Ectodermal cell (in vitro differentiated cells): ENCODE results near the gene VWA5B2.

Source experiments
- H3K27ac ChIP-seq: 2 replicates; pipeline ENCODE4 v1.7.0; 2013; ENCODE audit warnings: mild to moderate bottlenecking, low read depth, low read length; ENCODE audit not compliant: insufficient read depth, poor library complexity, severe bottlenecking
- H3K27me3 ChIP-seq: 2 replicates; pipeline ENCODE4 v1.7.0; 2013; ENCODE audit warnings: mild to moderate bottlenecking, low read length; ENCODE audit not compliant: insufficient read depth, control insufficient read depth, poor library complexity, severe bottlenecking
- H3K36me3 ChIP-seq: one replicate; pipeline ENCODE4 v1.7.0; 2013; ENCODE audit warnings: low read length; ENCODE audit not compliant: control insufficient read depth, insufficient read depth
- H3K4me1 ChIP-seq: one replicate; pipeline ENCODE4 v1.7.0; 2013; ENCODE audit warnings: low read length; ENCODE audit not compliant: control insufficient read depth, insufficient read depth
- H3K4me3 ChIP-seq: 2 replicates; pipeline ENCODE4 v1.7.0; 2013; ENCODE audit warnings: low read depth, low read length, control low read depth; ENCODE audit not compliant: insufficient read depth
- H3K9me3 ChIP-seq: 2 replicates; pipeline ENCODE4 v1.7.0; 2013; ENCODE audit warnings: mild to moderate bottlenecking, low read length, moderate library complexity; ENCODE audit not compliant: control insufficient read depth
- WGBS, 2 experiments: methylation state at CpG; one replicate each; pipeline ENCODE4 v1.1.7; 2013; ENCODE audit warnings: missing lambda C conversion rate in 2 of 2; 5-methylcytosine and 5-hydroxymethylcytosine counted together

The VWA5B2 gene

GRCh38 chr3:184234224-184234623 lies 4.8 kb downstream of the VWA5B2 start:
- H3K36me3 ChIP-seq: no peaks in the 10 kb centered on the region
- 58 to 65% methylated on average over 4 of the region's 4 CpGs for WGBS, 2 experiments
- H3K9me3 ChIP-seq: no peaks in the 10 kb centered on the region
- peaks cover 60% of the 10 kb centered on the region for H3K27me3 ChIP-seq
- H3K4me1 ChIP-seq: peaks cover 7% of the 10 kb centered on the region
- no peak overlapping the region for H3K4me3 ChIP-seq
- H3K27ac ChIP-seq: no peak overlapping the region

GRCh38 chr3:184234671-184235380 lies 5.4 kb downstream of the VWA5B2 start:
- H3K9me3 ChIP-seq: no peaks in the 10 kb centered on the region
- peaks cover 54% of the 10 kb centered on the region for H3K27me3 ChIP-seq
- H3K27ac ChIP-seq: no peak overlapping the region
- 90 to 91% methylated on average over 19 of the region's 19 CpGs for WGBS, 2 experiments
- no peaks in the 10 kb centered on the region for H3K36me3 ChIP-seq
- peaks cover 3% of the 10 kb centered on the region for H3K4me1 ChIP-seq
- no peak overlapping the region for H3K4me3 ChIP-seq

- WGBS, 2 experiments: 89 to 92% methylated on average over 4 of the region's 4 CpGs
- Histone ChIP-seq H3K27ac (no peak overlapping the region), H3K9me3 (no peaks in the 10 kb centered on the region), H3K36me3 (no peaks in the 10 kb centered on the region), H3K4me3 (no peak overlapping the region), H3K4me1 (no peaks in the 10 kb centered on the region), H3K27me3 (peaks cover 47% of the 10 kb centered on the region)
These were observed 6.1 kb downstream of the VWA5B2 start for GRCh38 chr3:184235381-184236032.

GRCh38 chr3:184236033-184236410 lies 6.6 kb downstream of the VWA5B2 start:
- Histone ChIP-seq H3K36me3 (no peaks in the 10 kb centered on the region), H3K4me1 (no peaks in the 10 kb centered on the region), H3K27me3 (peaks cover 42% of the 10 kb centered on the region), H3K4me3 (no peak overlapping the region), H3K9me3 (no peaks in the 10 kb centered on the region), H3K27ac (no peak overlapping the region)
- WGBS, 2 experiments: 44 to 47% methylated on average over 14 of the region's 14 CpGs

- Histone ChIP-seq H3K9me3 (no peaks in the 10 kb centered on the region), H3K27ac (no peak overlapping the region), H3K4me3 (no peak overlapping the region), H3K4me1 (no peaks in the 10 kb centered on the region), H3K36me3 (no peaks in the 10 kb centered on the region), H3K27me3 (peaks cover 36% of the 10 kb centered on the region)
- WGBS, 2 experiments: 83 to 85% methylated on average over 3 of the region's 3 CpGs
These were observed 7.3 kb downstream of the VWA5B2 start for GRCh38 chr3:184236636-184237035.

- Histone ChIP-seq H3K9me3 (no peaks in the 10 kb centered on the region), H3K27me3 (peaks cover 30% of the 10 kb centered on the region), H3K36me3 (no peaks in the 10 kb centered on the region), H3K27ac (no peak overlapping the region), H3K4me1 (no peaks in the 10 kb centered on the region), H3K4me3 (no peak overlapping the region)
- 89 to 94% methylated on average over 7 of the region's 7 CpGs for WGBS, 2 experiments
These were observed 7.8 kb downstream of the VWA5B2 start for GRCh38 chr3:184237211-184237610.

- Histone ChIP-seq H3K27ac (no peak overlapping the region), H3K27me3 (peaks cover 24% of the 10 kb centered on the region), H3K4me3 (no peak overlapping the region), H3K36me3 (peaks cover under 1% of the 10 kb centered on the region), H3K9me3 (no peaks in the 10 kb centered on the region), H3K4me1 (no peaks in the 10 kb centered on the region)
- 77 to 78% methylated on average over 1 of the region's 1 CpG for WGBS, 2 experiments
These were observed 8.4 kb downstream of the VWA5B2 start for GRCh38 chr3:184237807-184238206.

GRCh38 chr3:184238246-184238818 lies 8.9 kb downstream of the VWA5B2 start:
- no peaks in the 10 kb centered on the region for H3K9me3 ChIP-seq
- peaks cover 19% of the 10 kb centered on the region for H3K27me3 ChIP-seq
- no peak overlapping the region for H3K4me3 ChIP-seq
- no peak overlapping the region for H3K27ac ChIP-seq
- 89 to 90% methylated on average over 13 of the region's 13 CpGs for WGBS, 2 experiments
- H3K4me1 ChIP-seq: no peaks in the 10 kb centered on the region
- peaks cover 6% of the 10 kb centered on the region for H3K36me3 ChIP-seq

GRCh38 chr3:184239221-184239620 lies 9.8 kb downstream of the VWA5B2 start:
- H3K36me3 ChIP-seq: peaks cover 15% of the 10 kb centered on the region
- no peaks in the 10 kb centered on the region for H3K4me1 ChIP-seq
- no peak overlapping the region for H3K4me3 ChIP-seq
- H3K9me3 ChIP-seq: no peaks in the 10 kb centered on the region
- WGBS, 2 experiments: 91 to 95% methylated on average over 8 of the region's 8 CpGs
- H3K27me3 ChIP-seq: peaks cover 10% of the 10 kb centered on the region
- no peak overlapping the region for H3K27ac ChIP-seq

- H3K4me1 ChIP-seq: no peaks in the 10 kb centered on the region
- H3K4me3 ChIP-seq: no peak overlapping the region
- no peaks in the 10 kb centered on the region for H3K9me3 ChIP-seq
- peaks cover 16% of the 10 kb centered on the region for H3K36me3 ChIP-seq
- no peak overlapping the region for H3K27ac ChIP-seq
- H3K27me3 ChIP-seq: peaks cover 5% of the 10 kb centered on the region
- 82 to 88% methylated on average over 7 of the region's 7 CpGs for WGBS, 2 experiments
These were observed 10.3 kb downstream of the VWA5B2 start for GRCh38 chr3:184239708-184240107.
